ENCODE data around the gene RNF212B.
"Not testable (repeated sequence)": the region's sequence is repeated elsewhere in the genome, so short reads cannot be mapped to it uniquely, and the experiment has no call there.

The RNF212B gene

GRCh38 chr14:23277189-23277588 lies 39.5 kb downstream of the RNF212B start:
- H3K4me3 ChIP-seq (ENCODE audit: low read depth, low read length), result no peak overlapping the region
- CTCF ChIA-PET, result interaction anchor here (0.9 to 4.1 kb wide), 5 partner anchors 10 to 80 kb away, joined by 3 to 23 read pairs (median 7); partner anchors contain the start of gene HOMEZ
- POLR2A ChIA-PET, result no interaction called here
- no peak for TF ChIP-seq CTCF (IDR thresholded peaks at IDR 0.05; ENCODE audit: insufficient read depth, low read length, missing control alignments)
- DNase-seq (ENCODE audit: low read depth, low spot score), result no peak

GRCh38 chr14:23277928-23278327 lies 40.2 kb downstream of the RNF212B start:
- H3K4me3 ChIP-seq (ENCODE audit: low read depth, low read length); POLR2A ChIA-PET; DNase-seq (ENCODE audit: low read depth, low spot score): not testable (repeated sequence)
- CTCF ChIA-PET, result interaction anchor here (0.9 to 4.1 kb wide), 4 partner anchors 9 to 80 kb away, joined by 3 to 23 read pairs (median 5); partner anchors contain the start of gene HOMEZ

GRCh38 chr14:23281247-23281646 lies 43.5 kb downstream of the RNF212B start:
- ChIA-PET POLR2A (no interaction called here), CTCF (interaction anchor here (0.9 to 19.3 kb wide), 2 partner anchors 9 to 21 kb away, joined by 3 to 300 read pairs; partner anchors contain the start of genes BCL2L2 and PPP1R3E)
- H3K4me3 ChIP-seq (ENCODE audit: low read depth, low read length), result no peak overlapping the region
- no peak for TF ChIP-seq CTCF (IDR thresholded peaks at IDR 0.05; ENCODE audit: insufficient read depth, low read length, missing control alignments)
- DNase-seq (ENCODE audit: low read depth, low spot score), result no peak

- POLR2A ChIA-PET, result interaction anchor here (1.6 to 2.5 kb wide), 3 partner anchors 17 to 36 kb away, joined by 4 to 16 read pairs (median 9); partner anchors contain the start of genes BCL2L2, PABPN1 and PPP1R3E
- CTCF ChIA-PET, result interaction anchor here (1.4 to 19.3 kb wide), 3 partner anchors 9 to 36 kb away, joined by 3 to 300 read pairs (median 23); partner anchors contain the start of genes BCL2L2 and PPP1R3E
- no peak for DNase-seq (ENCODE audit: low read depth, low spot score)
- peak overlapping the region; percentile 83 for H3K4me3 ChIP-seq (ENCODE audit: low read depth, low read length)
- TF ChIP-seq CTCF (IDR thresholded peaks at IDR 0.05; ENCODE audit: insufficient read depth, low read length, missing control alignments), result no peak
These were observed 47.2 kb downstream of the RNF212B start for GRCh38 chr14:23284654-23285529.

- DNase-seq (ENCODE audit: low read depth, low spot score), result no peak
- CTCF ChIA-PET, result interaction anchor here (1.4 to 19.3 kb wide), 3 partner anchors 10 to 36 kb away, joined by 3 to 300 read pairs (median 23); partner anchors contain the start of genes BCL2L2 and PPP1R3E
- POLR2A ChIA-PET, result interaction anchor here (1.6 to 2.5 kb wide), 3 partner anchors 17 to 36 kb away, joined by 4 to 16 read pairs (median 9); partner anchors contain the start of genes BCL2L2, PABPN1 and PPP1R3E
- H3K4me3 ChIP-seq (ENCODE audit: low read depth, low read length), result peak overlapping the region; percentile 83
- TF ChIP-seq CTCF (IDR thresholded peaks at IDR 0.05; ENCODE audit: insufficient read depth, low read length, missing control alignments), result no peak
These were observed 47.8 kb downstream of the RNF212B start for GRCh38 chr14:23285530-23286019.

- CTCF ChIA-PET, result interaction anchor here (0.8 to 19.3 kb wide), 6 partner anchors 10 to 192 kb away, joined by 3 to 300 read pairs (median 4); partner anchors contain the start of genes BCL2L2 and PPP1R3E
These were observed 48.5 kb downstream of the RNF212B start, which contains the start of gene HOMEZ for GRCh38 chr14:23286020-23286901. TSS of gene HOMEZ (minus strand) at chr14:23286132. CDS start at chr14:23285952, 180 bp downstream.

More at GRCh38 chr14:23286020-23286901, 48.5 kb downstream of the RNF212B start, which contains the start of gene HOMEZ:
- H3K4me3 ChIP-seq (ENCODE audit: low read depth, low read length), result peak within 1 kb of the TSS; percentile 83
- POLR2A ChIA-PET, result interaction anchor here (1.1 to 2.5 kb wide), 4 partner anchors 11 to 35 kb away, joined by 4 to 16 read pairs (median 6); partner anchors contain the start of genes BCL2L2, PABPN1 and PPP1R3E
- TF ChIP-seq CTCF (IDR thresholded peaks at IDR 0.05; ENCODE audit: insufficient read depth, low read length, missing control alignments), result peak; percentile 23
- peak; percentile 81 for DNase-seq (ENCODE audit: low read depth, low spot score)
